ENCODE measurements around the gene GALR1.

GALR1 gene

DNA sequence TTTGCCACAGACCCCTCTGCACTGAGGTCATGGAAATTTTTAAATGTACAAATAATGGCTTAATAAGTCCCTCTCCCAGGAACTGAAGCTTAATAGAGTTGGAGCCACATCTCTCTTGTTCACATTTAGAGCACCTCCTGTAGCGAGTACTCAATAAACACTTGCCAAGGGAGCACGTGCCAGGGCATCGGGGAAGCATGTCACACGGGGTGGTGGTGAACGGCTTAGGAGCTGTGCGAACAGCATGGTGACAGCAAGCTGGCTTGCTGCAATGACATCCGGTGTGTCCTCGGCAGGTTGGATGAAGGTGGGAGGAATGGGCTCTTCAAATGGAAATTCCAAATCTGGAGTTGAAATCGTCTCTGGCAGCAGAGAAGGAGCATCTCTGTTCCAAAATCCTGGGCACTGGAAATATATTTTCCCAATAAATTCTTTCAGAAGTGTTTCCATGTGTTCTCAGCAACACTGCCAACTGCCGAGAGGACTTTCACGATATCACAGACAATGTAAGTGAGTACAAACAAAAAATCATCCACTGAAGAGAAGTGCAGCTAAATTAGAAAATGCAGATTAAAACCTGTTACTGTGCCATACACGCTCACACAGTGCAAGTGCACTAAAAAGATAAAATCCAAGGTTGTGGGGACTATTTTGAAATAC, 74.1 kb downstream of the GALR1 start:
- no peak for DNase-seq
